Activated T-helper 1 cell treated with Interleukin-2 at 50 U/mL for 16 hours (primary cell): ENCODE measurements around the gene LEPR.

Experiments
- DNase-seq: peaks from one replicate; pipeline ENCODE4 v3.0.0-alpha.2; 2020; ENCODE audit warnings: low read depth

Gene LEPR

DNA sequence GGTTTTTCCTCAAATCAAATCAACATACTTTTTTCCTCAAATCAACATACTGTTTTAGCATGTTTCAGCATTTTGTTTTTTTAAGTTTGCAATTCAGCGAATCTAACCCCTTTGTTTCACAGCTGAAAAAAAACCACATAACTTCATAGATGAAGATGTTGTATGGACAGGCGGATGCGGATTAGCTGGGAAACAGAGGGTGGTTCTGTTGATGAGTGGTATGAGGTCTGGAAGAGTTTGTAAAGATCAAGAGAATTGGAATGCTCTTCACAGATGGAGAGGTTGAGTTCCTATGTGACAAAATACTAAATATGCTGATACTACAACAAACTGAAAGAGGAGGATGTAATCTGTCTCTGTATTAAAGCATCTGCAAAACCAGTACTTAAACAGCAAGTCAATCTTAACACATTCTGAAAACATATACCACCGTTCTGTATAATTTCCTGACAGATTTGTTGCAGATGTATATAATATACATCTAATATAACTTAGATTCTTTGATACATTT is 10.6 kb upstream of the LEPR start:
- no peak for DNase-seq

DNA sequence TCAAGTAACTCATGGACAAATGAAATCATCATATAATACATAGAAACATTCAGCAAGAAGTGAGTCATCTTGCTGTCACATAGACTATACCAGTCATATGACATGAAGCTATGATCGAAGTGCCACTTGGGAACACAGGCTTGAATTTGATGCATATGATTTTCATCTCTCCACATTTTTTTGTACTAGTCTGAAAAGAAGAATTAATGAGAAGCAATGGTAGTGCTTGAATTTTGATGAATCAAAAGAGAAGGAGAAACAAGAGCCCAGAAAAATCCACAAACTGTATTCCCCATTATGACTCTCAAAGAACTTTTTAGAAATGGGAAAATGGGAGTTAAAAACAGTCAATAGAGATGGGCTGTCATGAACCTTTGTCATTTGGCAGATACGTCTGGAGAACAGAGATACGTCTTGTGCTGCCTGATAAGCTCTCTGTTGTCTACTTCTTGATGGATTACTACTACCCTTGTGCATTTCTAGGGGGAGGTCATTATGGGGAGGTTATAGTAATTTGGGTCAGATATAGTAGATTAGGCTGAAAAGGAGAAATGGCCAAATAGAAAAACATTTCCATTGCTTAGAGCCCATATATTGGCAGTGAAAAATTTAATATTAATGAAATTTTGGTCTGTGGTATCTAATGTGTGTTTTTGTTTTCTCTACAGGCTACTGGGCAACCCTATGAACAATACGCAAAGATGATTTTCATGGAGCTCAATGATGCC is 8.0 kb upstream of the LEPR start:
- DNase-seq, result no peak

DNA sequence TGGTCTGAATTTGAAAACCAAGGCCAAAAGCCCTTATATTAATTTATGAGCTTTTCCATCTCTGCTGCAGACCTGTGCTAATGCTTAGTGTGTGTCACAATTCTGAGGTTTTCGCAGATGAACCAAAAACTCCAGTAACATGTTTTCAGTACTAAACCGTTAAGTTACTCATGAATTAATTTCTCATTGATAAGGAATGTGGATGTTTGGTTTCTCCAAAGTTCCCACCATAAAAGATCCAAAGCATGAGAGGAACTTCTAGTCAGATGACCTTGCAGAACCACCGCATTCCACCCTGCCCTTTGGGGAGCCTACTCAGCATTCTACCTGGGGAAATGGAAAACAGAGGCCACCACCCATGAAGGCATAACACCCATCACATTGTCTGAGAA is 7.5 kb upstream of the LEPR start:
- no peak for DNase-seq

DNA sequence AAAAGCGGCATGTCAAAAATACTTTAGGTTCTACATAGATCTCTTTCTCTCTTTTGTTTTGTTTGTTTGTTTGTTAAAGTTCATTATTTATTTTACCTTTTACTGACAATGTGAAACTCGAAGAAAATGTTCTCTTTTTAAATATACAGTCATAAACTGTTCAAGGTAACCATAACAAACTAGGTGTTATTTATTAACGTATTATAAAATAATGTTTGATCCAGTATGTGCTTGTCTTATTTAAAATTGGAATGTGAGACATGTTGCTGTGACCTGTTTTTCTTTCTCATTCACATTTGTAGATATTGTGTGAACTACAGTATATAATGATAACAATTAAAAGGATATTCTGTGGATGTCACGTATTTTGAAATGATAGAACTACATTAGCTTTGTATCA is 5.9 kb upstream of the LEPR start:
- no peak for DNase-seq

DNA sequence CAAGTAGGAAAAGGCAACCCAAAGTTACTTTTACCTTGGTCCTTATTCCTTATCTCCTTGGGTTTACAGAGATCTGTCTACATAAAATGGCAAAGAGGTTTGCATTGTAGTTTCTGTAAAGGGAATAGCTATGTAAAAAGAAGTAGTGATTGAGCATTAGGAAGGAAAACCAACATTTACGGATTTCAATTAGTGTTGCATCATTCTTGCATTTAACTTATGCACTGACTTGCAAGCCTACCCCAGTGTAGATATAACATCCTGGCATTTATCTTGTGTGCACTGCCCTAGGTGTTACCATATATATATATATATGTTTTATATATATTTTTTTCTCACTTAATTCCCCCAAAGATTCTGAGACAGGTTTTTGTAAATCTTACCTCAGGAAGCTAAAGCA is 3.7 kb upstream of the LEPR start:
- DNase-seq, result no peak

DNA sequence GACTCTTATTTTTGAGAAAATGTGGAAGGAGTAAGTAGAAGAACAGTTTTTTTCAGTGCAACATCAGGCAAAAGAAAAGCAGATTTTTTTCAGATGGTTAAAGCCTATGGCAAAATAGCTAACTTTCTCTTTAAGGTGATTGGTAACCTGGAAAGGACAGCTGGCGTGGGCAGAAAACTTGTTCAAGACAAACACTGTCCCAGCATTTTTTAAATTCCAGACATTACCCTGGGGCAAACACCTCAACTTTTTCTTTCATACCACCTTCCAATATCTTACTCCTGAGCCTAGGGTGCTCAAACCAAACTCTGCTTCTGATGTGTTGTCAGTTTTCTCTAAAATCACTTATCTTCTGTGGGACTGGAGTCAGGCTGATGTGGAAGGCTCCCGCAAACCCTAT is 2.7 kb upstream of the LEPR start:
- DNase-seq, result no peak

DNA sequence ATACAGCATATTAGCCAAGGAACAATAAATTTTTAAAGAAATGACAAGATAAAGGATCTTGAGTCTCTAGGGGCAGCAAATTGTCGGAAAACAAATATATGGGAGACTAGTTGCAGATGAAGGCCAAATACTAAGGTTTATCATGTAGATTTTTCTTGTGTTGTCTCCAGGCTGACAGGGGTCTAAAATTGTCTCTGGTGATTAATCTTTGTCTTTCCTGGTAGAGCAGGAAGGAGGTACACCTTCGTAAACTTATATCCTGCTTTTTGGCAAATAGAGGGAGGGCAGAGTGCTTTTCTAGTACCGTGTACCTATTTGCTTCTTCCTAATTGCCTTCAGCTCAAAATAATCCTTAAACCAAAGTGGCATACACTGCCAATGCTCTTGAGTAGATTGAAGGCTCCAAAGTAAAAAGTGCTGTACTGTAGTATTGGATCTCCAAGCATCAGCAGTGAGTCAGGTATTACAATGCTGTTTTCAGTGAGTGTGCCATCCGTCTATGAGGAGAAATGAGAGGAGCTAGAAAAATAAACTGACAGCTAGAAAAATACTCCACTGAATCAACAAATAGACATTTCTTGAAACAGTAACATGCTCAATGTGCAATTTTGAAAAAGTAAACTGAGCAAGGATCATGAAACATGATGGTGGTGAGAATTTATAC is 1.8 kb upstream of the LEPR start:
- no peak for DNase-seq

DNA sequence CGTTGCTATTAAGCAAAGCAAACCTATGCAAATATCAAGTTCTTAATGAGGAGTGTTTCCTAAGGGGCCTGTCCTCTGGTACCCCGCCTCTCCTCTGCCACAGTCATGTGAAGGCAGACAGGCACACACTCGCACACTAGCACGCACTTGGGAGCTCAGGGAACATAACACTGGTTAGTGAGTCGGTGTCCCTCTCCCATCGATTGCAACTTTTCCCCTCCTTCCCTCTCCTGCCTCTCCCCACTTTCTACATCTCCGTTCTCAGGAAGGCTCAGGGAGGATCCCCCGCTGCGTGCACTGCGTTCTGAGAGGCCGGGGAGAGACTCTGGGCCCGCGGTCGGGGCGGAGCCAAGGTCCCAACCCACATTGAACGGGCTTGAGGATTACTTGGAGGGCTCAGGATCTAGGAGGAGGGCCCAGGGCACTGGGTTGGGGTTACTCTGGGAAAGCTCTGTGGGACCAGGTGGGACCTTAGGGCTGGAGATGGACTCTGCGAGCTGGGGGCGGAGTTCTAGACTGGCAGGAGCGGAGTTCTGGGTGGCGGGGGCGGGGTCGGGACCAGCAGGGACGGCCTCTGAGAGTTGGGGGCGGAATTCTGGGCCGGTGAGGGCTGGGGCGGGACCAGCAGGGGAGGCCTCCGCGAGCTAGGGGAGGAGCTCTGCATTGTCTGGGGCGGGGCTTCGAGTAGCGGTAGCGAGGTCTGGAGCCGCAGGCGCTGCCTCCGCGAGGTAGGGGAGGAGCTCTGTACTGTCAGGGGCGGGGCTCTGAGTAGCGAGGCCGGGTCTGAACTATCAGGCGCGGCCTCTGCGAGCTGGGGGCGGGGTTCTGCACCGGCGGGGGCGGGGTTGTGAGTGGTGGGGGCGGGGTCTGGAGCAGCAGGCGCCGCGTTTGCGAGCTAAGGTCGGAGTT is 533 bp upstream of the LEPR start:
- DNase-seq, result peak; percentile 97

DNA sequence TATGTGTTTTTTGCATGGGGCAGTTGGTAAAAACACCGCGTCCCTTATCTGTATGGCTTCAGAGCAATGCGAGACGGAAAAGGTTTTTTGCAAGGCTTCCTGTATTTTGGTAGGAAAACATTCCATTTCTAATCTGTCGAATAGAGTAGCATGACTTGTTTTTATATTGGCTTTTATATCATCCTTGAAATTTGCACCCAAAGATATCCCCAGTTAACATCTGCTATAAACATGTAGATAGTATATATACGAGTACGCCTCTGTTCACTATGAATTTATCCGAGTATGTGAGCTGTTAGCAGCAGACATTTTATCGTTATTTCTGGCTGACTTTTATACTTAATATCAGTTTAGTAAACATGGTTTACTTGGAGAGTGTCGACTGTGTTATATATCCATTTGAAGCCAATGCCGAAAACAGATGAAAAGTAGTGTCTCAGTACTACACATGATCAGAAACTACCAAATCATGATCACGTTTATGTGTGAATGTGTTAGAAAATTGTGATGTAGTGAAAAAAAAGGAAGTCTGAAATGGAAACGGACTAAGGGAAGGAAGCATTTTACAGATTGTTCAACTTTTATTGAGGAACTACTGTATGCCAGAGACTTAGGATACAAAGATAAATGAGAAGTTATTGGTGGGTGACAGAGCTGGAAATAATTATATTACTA is 1.0 kb downstream of the LEPR start:
- no peak for DNase-seq

DNA sequence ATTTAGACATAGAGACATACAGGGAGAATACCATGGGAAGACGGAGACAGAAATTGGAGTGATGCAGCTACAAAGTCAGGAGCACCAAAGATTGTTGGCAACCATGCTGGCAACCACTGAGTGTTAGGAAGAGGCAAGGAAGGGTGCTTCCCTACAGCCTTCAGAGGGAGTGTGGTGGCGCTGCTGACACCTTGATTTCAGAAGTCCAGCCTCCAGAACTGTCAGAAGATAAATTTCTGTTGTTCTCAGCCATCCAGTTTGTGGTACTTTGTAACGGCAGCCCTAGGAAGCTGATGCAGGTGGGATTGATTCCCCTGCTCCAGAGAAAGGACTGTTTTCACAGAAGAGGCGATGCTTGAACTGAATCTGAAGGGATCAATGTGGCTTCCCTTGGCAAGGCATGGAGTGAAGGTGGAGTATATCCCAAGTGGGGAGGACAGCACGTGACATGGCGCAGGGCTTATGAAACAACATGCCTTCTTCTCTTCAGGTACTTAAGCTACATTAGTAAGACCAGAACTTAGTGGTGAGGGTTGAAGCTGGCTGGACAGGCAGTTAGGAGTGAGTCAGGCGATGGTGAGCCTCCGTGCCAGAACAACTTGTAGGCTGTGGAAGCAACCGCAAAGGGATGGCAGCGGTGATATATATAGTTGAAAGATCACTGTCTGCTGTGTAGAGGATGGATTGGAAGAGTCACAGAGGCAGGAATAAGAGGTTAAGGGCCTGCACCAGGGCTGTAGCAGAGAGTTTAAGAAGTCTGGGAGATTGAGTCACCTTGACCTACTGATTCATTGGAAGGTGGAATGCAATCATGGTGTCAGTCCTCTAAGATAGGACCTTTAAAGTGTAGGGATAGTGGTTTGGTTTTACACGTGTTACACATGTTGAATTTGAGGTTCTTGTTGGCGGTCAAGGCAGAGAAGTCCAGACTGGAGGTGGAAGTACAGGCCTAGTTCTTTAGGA is 2.1 kb downstream of the LEPR start:
- DNase-seq, result no peak

DNA sequence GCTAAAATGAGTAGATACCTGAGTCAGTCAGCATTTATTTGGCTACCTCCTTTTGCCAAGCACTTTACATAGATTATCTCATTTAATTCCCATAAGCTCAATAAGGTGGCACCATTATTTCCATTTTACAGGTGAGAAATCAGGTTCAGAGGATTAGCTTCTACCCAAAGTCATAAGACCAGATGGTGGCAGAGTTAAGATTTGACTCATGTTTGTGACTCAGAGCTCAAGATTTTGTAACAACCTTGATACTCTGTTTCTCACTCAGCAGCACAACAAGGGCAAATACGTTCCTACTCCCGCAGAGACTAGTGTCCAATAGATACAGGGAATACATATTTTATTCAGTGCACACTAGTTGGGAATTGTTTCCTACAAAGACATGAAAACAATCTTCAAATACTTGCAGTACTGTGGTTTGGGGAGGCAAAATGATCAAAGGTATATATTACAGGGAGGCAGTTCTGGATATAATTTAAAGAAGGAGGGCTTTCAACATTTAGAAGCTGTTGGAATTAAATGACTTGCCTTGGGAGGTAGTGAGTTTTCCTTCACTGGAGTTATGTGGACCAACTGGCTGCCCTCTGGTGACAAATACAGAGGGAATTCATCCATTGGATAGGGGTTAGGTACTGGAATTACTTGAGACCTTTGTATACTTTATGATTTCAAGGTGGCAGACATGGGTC is 3.6 kb downstream of the LEPR start:
- DNase-seq, result no peak

DNA sequence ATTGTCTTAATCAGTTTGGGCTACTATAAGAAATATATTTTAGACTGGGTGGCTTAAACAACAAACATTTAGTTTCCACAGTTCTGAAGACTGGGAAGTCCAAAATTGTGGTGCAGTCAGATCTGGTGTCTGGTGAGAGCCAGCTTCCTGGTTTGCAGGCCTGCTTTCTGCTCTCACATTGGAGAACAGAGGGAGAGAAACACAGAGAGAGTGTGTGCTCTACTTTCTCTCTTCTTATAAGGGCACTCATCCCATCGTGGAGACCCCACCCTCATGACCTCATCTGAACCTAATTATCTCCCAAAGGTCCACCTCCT is 4.1 kb downstream of the LEPR start:
- no peak for DNase-seq

DNA sequence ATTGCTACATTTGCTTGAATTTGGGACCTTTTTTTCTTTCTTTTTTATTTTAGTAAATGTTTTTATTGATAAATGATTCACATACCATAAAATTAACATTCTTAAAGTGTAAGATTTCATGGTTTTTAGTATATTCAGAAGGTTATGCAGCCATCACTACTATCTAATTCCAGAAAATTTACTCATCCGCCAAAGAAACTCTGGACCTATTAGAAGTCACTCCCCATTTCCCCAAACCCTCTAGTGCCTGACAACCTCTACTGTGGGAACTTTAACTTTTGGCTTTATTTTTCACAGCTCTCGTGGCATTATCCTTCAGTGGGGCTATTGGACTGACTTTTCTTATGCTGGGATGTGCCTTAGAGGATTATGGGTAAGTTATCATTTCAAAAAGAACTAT is 4.5 kb downstream of the LEPR start:
- no peak for DNase-seq

DNA sequence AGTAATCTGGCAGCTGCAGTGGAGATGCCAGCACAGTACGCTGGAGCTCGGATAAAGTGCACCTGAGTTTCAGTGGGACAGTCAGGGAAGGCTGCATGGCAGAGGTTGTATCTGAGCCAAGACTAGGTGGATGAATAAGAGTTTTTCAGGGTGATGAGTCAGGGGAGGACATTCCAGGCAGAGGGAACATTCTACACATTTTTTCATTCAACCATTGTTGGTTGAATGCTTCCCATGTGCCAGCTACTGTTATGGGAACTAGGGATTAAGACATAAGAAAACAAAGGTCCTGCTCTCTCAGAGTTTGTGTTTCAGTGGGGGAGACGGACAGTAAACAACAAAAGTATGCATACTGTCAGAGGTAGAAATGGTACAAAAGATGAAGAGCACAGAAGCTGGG is 5.2 kb downstream of the LEPR start:
- no peak for DNase-seq

DNA sequence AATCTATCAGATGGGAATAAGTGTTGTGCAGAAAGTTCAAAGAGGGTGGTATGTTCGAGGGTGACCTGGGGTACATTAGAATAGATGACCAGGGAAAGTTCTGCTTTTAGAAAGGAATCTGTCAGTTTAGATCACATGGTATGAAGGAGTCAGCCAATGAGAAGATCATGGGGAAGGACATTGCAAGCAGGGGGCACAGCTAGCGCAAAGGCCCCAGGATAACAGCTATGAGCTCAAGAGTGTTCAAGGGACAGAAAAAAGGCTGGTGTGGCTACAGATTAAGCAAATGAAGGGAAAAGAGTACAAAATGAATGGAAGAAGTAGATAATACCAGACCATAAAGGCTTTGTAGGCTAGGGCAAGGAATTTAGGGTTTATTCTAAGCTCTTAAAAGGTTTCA is 8.6 kb downstream of the LEPR start:
- DNase-seq, result no peak

DNA sequence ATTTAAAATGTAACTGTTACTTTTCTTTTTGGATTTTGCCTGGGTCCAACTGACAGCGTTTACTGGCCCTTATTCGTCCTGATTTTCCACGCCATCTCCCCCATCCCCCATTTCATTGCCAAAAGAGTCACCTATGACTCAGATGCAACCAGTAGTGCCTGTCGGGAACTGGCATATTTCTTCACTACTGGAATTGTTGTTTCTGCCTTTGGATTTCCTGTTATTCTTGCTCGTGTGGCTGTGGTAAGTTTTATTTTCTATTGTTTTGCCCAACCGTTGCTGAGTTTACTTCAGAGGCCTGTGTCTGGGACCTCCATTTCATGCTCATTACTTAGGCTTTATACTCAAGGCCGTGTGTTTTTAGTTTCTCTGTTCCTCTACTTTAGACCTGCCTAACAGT is 9.3 kb downstream of the LEPR start:
- DNase-seq, result no peak

DNA sequence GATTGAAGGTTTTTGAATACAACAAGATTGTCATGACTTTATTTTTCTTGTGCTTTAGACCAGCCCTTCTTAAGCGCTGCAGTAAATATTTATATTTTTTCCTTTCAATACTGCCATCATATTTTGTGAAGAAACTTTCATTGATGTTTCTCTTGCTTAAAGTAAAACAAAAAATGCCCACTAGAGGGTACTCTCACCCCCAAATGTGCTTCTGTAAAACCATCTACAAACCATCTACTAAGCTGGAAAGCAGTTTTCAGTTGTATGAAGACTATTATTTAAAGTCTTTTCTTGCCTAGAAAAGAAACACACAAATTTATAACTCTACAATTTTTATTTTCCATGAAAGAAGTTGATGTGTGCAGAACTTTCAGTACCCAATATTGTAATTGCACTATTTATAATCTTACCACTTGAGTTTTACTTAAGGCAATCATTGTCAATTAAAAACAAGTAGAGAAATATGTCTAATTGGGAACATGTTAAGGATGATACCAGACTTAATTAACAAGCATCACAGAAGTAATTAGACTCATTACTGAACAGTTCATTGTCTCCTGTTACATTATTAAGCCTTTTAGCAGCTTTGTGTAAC is 10.7 kb downstream of the LEPR start:
- no peak for DNase-seq

DNA sequence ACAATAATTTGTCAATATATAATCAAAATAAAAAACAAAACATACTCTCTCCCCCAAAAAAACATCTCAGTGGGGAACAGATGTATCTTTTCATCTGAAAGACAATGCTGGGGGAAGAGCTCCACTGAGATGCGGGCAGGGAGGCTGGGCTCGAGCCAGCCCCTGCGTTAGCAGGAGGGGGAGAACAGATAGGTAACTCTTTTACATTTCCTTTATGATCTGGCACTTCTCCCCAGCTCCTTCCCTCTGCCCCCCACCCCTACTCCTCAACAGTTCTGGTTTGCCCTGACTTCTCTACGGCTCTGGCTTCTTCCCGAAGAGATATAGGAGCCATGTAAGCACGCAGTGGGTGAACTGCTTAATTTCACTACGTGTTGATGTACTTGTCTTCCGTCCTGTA is 12.4 kb downstream of the LEPR start:
- DNase-seq, result no peak

DNA sequence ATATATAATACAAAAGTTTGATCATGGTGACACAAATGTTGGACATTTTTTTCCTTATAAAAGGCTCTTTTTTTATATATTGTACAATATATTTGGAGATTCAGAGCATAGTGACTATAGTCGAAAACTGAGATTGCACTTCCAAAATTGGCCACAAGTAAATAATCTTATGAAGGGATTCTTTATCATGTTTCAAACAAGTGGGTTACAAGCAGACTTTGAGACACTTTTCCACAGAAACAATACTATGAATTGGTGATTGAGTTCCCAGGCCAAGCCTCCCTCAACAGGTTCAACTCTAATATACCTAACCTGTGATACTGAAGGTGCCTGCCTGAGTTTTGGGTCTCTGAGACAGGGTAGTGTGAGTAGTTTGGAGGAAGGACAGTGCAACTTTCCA is 13.8 kb downstream of the LEPR start:
- DNase-seq, result no peak

DNA sequence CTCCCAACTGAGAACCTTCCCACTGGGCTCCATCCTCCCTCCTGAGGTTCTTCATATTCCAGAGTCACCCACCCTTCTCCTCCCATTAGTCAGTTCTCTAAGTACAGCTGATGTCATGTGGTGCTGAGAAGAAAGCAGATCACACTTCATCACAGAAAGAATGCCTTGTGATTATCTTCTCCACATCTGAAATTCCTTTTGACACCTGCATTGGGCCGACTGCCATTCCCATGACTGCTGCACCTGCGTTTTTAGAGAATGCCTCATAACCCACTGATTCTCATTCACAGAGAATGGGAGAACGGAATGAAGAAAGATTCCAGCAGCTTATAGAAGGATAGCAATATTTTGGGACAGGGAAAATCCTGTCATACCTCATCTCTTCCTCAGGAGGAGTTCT is 14.3 kb downstream of the LEPR start:
- DNase-seq, result no peak
